Lung microvascular endothelial cell (primary cell): ENCODE measurements around the gene VIT. TPM values are rescaled to one million over a fixed set of nuclear protein-coding genes. Genes with fewer than 3 reads are reported as not detected.
"Not testable (repeated sequence)": the region's sequence is repeated elsewhere in the genome, so short reads cannot be mapped to it uniquely, and the experiment has no call there.

Source experiments
- DNase-seq, 2 donors: peaks; one replicate each; pipeline versions ENCODE4 v3.0.0 to v3.0.0-alpha.2; 2010; ENCODE audit warnings: low read depth in 2 of 2
- total RNA-seq: library from RNA; depleted of rRNA; stranded (reverse); fragments of >200 nt; gene quantifications from 2 replicates; pipeline ENCODE4 v1.2.1, GENCODE V29; 2014

The VIT gene
- total RNA-seq, 1 donor from 2014 or later = not detected

DNA sequence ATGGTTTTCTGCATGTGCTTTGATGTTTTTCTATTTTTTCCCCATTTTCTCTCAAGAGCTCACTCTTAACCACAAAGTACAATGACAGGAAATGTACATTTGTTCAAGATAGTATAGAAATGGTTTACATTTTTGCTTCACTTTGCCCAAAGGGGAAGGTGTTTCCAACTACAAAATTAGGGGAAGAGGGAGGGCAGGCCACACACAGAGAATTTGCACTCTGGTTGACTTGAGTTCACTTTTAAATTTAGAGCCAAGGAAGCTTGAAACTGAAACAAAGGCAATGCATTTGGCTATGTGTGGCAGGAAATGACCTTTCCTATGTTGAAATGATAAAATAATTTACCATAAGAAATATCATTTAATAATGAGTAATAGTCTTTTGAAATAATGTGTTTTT is 19.1 kb upstream of the VIT start:
- peak; percentile 24 to 35 for DNase-seq

DNA sequence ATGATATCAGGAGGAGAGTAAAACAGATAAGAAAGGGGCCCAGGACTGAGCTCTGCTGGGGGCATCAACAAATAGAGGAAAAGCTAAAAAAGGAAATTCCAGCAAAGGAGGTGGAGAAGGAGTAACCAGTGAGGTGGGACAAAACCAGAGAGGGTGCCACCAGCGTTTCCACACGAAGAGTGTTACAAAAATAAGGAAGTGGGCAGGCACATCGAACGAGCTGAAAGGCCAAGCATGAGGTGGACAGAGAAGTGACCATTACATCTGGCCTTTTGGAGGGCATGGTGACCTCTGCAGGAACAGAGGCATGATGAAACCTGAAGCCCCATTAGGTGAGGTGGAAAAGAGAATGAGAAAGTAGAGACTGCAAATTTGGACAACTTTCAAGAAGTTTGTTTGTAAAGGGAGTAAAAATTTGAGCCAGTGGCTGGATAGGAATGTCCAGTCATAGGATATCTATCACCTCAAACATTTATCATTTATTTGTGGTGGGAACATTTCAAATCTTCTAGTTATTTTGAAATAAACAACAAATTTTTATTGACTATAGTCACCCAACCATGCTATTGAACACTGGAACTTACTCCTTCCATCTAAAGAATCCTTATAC is 18.4 kb upstream of the VIT start:
- DNase-seq = no peak

DNA sequence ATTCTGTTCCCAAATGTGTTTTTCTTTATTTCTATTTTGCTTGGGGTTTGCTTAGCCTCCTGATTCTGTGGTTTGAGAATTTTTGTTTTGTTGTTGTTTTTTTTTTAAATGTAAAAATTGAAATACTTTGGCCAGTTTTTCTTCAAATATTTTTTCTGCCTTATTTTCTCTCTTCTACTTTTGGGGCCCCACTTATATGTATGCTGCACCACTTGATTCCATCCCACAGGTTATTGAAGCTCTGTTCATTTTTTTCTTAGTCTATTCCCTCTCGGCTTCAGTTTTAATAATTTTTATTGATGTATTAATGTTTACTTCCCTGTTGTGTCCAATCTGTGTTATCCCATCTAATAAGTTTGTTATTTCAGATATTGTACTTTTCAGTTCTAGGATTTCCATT is 17.7 kb upstream of the VIT start:
- DNase-seq = no peak

DNA sequence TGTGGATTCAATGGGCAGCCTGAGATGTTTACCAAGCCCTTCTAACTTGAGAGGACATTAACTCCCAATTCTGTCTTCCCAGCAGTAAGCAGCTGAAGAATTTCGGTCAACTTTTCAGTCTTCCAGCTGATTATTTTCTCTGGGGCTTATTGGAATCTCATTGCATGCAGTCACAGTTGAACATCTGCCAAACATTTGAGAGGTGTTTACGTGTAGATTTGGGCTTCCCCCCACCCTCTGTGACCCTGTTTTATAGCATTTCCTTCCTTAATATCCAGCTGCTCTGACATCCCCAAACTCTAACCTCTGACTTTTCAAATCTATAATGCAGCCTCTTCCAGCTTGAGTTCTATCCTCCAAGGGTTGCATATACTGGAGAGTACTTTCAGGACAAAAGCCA is 16.5 kb upstream of the VIT start:
- DNase-seq = peak; percentile 57 to 67

DNA sequence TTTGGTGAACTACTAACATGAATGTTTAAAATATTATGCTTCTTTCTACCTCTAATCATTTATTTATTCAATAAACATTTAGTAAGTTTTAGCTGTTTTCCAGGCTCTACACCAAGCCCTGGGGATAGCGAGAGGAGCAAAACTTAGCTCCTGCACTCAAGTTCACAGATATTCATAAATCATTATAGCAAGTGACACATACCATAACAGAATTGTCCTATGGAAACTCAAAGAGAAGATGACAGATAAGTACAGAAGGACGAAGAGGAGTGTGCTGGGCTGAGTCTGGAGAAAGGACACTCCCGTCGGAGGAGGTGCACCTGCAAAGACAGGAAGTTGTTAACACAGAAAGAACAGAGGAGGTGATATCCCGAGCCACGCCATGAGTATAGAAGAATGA is 13.9 kb upstream of the VIT start:
- DNase-seq = no peak

DNA sequence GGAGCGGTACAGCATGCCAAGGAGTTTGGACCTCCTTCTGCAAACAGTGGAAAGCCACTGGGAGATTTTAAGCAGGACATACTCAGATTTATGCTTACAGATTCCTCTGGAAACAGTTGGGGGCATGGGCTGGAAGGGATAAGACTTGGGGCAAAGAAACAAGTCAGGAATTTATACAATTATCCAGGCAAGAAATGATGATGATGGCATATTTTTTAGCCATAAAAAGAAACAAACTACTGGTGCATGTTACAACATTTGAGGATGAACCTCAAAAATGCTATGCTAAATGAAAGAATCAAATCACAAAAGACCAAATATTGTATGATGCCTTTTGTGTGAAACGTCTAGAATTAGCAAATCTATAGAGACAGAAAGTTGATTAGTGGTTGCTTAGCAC is 13.5 kb upstream of the VIT start:
- no peak for DNase-seq

DNA sequence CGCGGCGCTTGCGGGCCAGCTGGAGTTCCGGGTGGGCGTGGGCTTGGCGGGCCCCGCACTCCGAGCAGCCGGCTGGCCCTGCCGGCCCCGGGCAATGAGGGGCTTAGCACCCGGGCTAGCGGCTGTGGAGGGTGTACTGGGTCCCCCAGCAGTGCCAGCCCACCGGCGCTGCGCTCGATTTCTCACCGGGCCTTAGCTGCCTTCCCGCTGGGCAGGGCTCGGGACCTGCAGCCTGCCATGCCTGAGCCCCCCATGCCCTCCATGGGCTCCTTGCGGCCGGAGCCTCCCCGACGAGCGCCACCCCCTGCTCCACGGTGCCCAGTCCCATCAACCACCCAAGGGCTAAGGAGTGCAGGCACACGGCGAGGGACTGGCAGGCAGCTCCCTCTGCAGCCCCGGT is 8.2 kb upstream of the VIT start:
- not testable (repeated sequence) for DNase-seq

DNA sequence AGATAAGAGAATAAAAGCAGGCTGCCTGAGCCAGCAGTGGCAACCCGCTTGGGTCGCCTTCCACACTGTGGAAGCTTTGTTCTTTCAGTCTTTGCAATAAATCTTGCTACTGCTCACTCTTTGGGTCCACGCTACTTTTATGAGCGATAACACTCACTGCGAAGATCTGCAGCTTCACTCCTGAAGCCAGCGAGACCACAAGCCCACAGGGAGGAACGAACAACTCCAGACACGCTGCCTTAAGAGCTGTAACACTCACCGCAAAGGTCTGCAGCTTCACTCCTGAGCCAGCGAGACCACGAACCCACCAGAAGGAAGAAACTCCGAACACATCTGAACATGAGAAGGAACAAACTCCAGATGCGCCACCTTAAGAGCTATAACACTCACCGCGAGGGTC is 7.5 kb upstream of the VIT start:
- DNase-seq = not testable (repeated sequence)

DNA sequence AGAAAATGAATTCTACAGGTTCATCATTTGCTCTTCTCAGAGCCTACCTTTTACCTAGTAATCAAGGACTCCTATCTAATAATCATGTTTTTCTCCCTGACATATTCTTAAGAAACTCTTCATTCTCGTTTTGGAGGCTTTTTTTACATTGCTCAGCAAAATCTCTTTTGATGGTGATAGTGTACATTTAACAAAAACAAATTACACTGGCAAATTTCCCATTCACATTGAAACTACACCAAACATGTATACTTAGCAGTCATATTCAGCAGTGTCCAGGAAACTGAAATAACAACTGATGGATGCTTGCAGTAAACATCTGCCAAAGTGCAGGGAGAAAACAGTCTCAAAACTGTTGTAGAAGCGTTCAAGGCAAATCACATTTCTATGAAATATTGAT is 4.4 kb upstream of the VIT start:
- no peak for DNase-seq

DNA sequence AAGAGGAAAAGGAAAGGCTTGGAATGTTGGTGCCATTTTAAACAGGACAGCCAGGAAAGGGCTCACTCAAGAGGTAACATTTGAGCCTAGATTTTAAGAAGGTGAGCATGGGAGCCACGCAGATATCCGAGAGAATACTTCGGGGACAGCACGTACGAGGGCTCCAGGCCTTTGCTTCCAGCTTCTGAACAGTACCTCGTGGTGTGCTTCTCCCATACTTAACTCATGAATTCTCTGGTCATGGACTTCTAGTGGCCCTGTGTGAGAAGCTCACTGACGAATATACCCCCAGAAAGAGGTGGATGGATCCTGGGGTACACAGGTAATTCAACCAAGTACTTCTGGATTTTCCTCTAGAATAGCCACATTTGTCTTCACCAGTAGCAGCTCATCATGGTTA is 2.7 kb upstream of the VIT start:
- no peak for DNase-seq

DNA sequence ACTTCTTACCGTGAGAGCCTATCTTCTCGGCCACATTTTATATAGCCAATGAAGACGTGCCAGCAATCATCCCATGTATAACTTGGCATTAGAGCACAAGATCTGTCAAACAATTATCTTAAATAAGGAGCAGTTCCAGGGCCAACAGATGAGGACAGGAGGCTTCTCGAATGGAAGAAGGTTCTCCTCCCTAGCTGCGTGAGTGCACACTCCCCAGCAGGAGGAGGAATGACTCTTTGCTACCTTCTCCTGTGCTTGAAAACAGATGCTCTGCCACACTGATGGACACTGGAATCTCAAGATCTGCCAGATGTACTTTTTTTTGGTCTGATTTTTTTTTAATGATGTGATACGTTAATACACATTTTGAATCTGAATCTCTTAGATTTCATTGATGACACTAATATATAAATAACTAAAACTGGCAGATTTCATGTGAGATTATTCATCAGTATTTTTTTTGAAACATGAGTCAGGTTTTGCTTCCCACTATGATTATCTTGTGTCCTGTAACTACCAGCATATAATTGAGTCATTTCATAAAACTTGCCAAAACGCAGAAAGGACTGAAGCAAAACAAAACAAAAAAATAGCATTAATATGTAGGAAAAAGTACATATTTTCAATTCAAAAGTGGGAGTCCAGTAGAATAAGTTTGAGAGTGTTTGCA is 626 bp upstream of the VIT start:
- peak; percentile 31 to 74 for DNase-seq

DNA sequence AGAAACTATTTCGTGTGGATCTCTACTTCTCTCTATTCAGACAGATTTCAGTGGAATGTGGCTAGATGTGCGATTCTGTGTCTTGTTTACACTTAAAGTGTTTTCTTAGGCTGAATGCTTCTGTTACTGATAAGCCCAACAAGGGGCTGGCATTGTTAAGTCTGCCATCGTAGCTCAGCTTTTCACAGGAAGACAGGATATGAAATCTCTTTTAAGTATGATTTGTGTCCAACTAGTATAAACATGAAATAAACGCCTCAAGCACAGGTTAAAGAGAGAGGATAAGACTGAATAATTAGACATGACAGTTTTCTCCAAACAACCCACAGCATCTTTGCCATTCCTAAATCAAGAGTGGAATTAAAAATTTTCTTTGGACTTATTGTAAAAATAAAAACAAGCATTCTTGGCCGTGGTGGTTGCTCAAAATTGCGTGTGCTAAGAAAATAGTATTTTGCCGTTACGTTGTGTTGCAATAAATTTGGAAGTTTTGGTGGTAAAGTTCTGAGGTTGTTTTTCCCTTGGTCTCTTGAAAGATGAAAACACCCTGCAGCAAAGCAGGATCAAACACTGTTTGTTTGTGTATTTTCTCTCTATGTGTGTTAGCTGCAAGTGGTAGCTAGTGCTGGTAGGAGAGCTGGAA is 1.0 kb downstream of the VIT start:
- peak; percentile 9 to 59 for DNase-seq

DNA sequence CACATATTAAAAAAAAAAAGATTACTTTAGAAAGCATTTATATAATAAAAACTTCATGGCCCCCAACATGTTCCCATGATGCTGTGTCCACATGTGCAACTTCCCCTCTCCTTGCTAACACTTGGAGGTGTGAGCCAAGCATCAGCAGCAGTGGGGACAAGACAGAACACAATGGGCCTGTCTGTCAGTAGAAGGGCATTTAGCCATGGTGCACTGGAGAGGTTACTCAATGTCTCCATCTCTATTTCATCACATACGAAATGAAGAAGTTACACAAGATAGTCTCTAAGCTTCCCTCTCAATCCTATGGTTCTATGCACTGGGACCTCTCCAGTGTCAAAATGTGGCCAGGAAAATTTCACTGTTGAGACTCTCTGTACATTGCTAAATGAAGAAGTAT is 2.5 kb downstream of the VIT start:
- no peak for DNase-seq

DNA sequence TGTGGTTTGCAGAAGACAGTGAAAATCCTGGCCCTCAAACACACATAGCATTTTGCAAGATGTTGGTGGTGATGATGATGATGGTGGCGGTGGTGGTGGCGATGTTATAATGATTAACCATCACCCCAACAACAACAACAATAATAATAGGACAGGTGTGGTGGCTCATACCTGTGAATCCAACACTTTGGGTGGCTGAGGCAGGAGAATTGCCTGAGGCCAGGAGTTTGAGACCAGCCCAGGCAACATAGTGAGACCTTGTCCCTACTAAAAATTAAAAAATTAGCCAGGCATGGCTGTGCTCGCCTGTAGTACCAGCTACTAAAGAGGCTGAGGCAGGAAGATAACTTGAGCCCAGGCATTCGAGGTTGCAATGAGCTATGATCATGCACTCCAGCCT is 3.8 kb downstream of the VIT start:
- no peak for DNase-seq

DNA sequence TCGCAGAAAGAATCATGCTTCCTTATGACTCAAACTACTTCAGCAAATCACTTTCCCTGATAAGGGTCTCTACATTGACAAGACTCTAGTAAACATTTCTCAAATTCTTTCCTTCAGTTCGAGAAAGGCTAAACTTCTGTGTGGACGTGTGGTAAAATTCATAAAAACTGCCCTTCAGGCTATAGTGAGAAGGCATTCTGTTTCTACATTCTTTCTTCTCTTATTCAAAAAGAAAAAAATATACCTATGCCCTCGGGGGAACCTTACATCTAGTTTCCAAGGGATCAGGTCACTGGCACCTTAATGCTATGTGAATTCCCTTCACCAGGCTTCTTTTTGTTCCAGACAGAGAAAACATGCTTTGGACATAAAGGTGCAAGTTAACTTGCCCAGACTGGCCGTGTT is 4.9 kb downstream of the VIT start:
- no peak for DNase-seq

DNA sequence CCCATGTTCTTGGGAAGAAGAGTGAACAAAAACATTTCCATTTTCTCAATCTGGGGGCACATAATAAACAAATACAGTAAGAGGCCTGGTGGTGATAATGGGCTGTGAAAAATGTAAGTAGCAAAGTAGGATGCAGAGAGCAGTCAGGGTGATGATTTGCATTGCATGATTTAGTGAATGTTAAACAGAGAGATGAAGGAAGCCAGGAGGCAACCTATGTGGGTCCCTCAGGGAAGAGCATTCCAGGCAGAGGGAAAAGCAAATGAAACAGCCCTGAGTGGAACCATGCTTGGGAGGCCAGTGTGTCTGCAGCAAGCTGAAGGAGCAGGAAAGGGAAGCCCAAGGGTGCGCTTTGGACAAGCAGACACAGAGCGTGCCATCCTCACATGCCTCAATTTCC is 5.4 kb downstream of the VIT start:
- DNase-seq = no peak

DNA sequence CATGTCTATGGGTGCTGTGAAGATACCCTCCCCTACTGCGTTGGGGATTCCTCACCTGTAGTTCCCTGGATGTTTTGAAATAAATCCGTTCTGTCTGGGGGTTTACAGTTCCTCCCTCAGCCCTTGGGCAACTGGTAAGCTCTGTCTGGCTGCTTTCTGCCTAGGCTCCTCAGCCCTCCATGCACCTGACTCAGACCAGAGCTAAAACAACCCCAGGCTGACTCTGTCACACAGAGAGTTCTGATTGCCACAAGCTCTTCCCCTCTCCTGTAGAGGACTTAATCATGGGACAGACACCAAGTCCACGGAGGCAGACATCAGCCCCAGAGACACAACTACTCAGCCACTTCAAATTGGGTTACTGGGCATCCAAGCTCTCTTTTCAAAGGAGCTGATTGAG is 6.3 kb downstream of the VIT start:
- no peak for DNase-seq

DNA sequence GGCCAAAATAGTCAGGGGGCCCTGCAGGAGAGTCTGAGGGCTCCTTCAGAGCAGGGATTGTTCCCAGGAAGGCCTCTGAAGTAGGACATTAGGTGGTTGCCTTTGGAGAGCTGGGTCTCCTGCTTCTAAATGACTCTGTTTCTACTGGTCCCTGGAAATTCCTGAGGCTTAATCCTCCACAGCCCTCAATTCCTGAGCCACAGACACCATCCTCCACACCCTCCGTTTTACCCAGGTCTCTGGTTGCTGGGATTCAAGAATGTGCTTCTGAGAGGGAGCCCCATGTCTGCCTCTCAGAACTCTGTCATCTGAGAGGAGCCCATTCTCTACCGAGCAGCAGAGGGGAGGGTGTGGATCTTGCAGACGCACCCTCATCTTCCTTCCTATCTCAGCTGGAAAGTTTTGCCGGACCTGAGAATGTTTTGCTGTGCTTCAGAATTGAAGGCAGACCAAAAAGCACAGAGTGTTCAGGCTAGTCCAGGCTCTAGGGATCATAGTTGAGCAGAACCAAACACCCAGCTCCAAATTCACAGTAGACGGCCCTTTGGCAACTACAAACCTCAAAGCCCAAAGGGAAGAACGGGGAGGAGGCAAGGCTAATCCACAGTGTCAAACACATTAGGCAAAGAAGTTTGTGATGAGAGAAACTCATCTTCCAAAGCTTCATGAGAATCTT is 8.1 kb downstream of the VIT start:
- DNase-seq = no peak

DNA sequence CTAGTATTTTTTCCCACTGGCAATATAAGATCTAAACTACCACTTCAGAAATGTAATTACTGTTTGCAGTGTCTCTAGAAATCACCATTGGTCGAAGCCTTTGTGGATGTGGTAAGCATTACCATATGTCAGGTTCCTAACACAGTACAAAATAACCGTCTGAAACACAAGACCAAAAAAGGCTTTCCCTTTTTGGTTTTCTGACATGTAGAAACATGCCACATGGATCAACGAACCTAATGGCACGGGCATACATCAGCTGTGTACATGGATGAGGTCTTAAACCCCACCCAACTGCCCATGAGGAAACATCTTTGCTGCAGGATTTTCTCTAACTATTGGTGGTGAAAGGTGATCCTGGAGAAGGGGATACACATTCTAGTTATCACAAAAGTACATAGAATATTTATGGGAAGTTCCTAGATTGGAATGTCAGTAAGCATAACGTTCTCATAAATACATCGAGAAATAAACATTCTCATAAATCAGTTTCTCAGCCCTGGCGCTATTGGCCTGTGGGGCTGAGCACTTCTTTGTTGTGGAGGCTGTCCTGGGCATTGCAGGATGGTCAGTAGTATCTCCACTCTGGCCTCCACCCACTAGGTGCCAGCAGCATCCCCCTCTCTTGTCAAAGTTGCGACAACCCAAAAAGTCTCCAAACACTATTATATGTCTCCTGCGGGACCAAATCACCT is 9.0 kb downstream of the VIT start:
- DNase-seq = no peak

DNA sequence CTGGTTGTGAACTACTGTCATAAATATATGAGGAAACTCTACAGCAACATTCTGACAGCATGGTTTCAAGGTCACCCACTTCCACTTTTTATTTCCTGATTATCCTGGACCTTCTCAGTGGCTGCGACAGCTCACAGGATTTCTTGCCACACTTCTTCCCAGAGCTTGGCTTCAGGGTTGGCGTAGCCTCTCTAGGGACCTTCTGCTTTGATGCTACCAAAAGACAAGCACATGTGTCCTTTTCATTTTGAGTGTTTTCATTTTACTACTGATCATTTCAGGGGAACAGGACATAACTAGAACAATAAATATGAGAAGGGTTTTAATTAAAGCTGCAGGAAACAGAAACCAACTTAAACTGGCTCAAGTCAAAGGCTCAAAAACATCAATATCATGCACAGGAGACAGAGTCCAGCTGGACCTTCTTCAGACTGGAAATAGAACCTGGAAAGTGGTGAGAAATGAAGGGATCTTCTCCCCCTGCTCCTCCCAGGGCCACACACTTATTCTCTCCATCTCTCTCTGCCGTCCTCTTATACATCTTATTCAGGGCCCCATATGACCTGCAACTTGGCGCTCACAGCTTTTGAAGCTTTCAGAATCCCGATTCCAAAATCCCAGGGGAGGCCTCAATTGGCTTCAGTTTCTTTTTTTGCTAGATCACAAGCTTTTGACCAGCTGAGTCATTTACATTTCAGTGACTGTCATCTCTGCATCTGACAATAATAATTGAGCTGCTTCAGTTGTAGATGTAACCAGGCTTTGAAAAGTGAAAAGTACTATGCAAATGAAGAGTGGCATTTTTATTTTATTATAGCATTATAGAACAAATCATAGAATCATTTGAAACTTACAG is 9.7 kb downstream of the VIT start:
- DNase-seq = no peak

DNA sequence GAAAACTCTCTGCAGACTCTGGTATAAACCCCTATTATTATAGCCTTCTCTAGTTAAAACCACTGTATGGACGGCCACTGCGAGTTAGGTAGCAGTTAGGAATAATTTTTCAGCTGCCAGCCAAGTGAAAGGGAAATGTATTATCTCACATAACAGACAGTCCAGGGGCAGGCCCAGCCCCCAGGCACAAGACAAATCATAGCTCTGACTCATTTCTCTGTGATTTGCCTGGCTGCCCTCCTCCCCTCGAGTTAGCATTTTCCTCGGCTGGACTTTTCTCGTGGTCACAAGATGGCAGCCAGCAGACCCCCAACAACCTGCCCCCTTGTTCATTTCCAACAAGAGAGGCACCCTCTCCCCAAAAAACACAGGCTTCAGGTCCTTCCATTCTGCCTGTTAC is 10.5 kb downstream of the VIT start:
- peak; percentile 6 to 68 for DNase-seq
